PC-3 (cell line): ENCODE results near the gene TMEM184B. TPM values are rescaled to one million over a fixed set of nuclear protein-coding genes. Genes with fewer than 3 reads are reported as not detected.
A peak's percentile ranks its signal among the peaks of the same experiment; 100 is the strongest.

ENCODE experiments used
- ATAC-seq: fragments of 200-7000 bp; cut with Tn5 transposase; 2 replicates; pipeline ENCODE4 v1.9.1; 2020; ENCODE audit warnings: mild to moderate bottlenecking, moderate library complexity
- BruUV-seq: library from RNA; stranded (reverse); fragments of 400-500 nt; replicated peaks from 2 replicates; lab custom pipeline; 2021; lab: Mats Ljungman, UMichigan
- CTCF ChIA-PET: fragments of 300-600 bp; sonication (Branson Sonifier 250); formaldehyde crosslinking; loops from one replicate; lab custom pipeline; 2022; ENCODE audit warnings: antibody characterized with exemption; lab: Charles Lee
- POLR2A ChIA-PET: fragments of 300-600 bp; sonication (Branson Sonifier 250); formaldehyde crosslinking; loops from one replicate; lab custom pipeline; 2022; ENCODE audit warnings: antibody characterized with exemption; ENCODE audit not compliant: unreplicated experiment; lab: Charles Lee
- DNase-seq: peaks from one replicate; pipeline ENCODE4 v3.0.0-alpha.2; 2015
- H2AFZ ChIP-seq: fragments of 300-600 bp; sonication (generic); 2 replicates; pipeline ENCODE4 v1.6.0; 2016; ENCODE audit warnings: antibody characterized with exemption, low read length
- H3F3A ChIP-seq: fragments of 300-600 bp; sonication (generic); one replicate; pipeline ENCODE4 v1.6.0; 2017; ENCODE audit warnings: antibody characterized with exemption, low read length, control low read depth, mild to moderate bottlenecking; ENCODE audit not compliant: unreplicated experiment
- H3K27ac ChIP-seq: fragments of 300-600 bp; sonication (generic); 2 replicates; pipeline ENCODE4 v1.5.1; 2016; ENCODE audit warnings: mild to moderate bottlenecking, low read length
- H3K27me3 ChIP-seq: fragments of 300-600 bp; sonication (generic); 2 replicates; pipeline ENCODE4 v1.6.1; 2016; ENCODE audit warnings: low read length, mixed read lengths
- H3K36me3 ChIP-seq: fragments of 300-600 bp; sonication (generic); 2 replicates; pipeline ENCODE4 v1.6.1; 2016; ENCODE audit warnings: low read depth, mixed run types, low read length, mixed read lengths
- H3K4me1 ChIP-seq: fragments of 300-600 bp; sonication (generic); 2 replicates; pipeline ENCODE4 v1.5.1; 2016; ENCODE audit warnings: low read length; ENCODE audit not compliant: insufficient read depth
- H3K4me2 ChIP-seq: fragments of 300-600 bp; sonication (generic); 2 replicates; pipeline ENCODE4 v1.6.0; 2016; ENCODE audit warnings: low read length
- H3K4me3 ChIP-seq: fragments of 300-600 bp; sonication (generic); 2 replicates; pipeline ENCODE4 v1.5.1; 2016; ENCODE audit warnings: mild to moderate bottlenecking, low read length, mixed read lengths
- H3K79me2 ChIP-seq: fragments of 300-600 bp; sonication (generic); 2 replicates; pipeline ENCODE4 v1.6.1; 2017; ENCODE audit warnings: low read length, mixed read lengths
- H3K9ac ChIP-seq: fragments of 300-600 bp; sonication (generic); 2 replicates; pipeline ENCODE4 v1.6.0; 2016; ENCODE audit warnings: mild to moderate bottlenecking, low read length
- H3K9me2 ChIP-seq: fragments of 300-600 bp; sonication (generic); replicated peaks from 2 replicates; pipeline ENCODE4 v1.6.1; 2016; ENCODE audit warnings: mixed run types, low read length, mixed read lengths
- H3K9me3 ChIP-seq: fragments of 300-600 bp; sonication (generic); 2 replicates; pipeline ENCODE4 v1.6.1; 2016; ENCODE audit warnings: low read length, mixed read lengths
- H4K20me1 ChIP-seq: fragments of 300-600 bp; sonication (generic); 2 replicates; pipeline ENCODE4 v1.6.1; 2016; ENCODE audit warnings: low read length, mixed read lengths
- CTCF ChIP-seq: fragments of 300-600 bp; sonication (generic); conservative IDR thresholded peaks from 2 replicates; pipeline ENCODE4 v1.5.1; 2017; ENCODE audit warnings: antibody characterized with exemption, low read depth, mild to moderate bottlenecking, low read length
- EZH2 ChIP-seq: fragments of 300-600 bp; sonication (generic); IDR thresholded peaks from one replicate; pipeline ENCODE4 v1.6.1; 2017; ENCODE audit warnings: antibody characterized with exemption, mild to moderate bottlenecking, low read length; ENCODE audit not compliant: unreplicated experiment
- EZH2phosphoT487 ChIP-seq: fragments of 300-600 bp; sonication (generic); IDR thresholded peaks from 2 replicates; pipeline ENCODE4 v1.6.1; 2018; ENCODE audit warnings: mild to moderate bottlenecking, antibody characterized with exemption, low read length, borderline replicate concordance
- intact Hi-C: fragments of 100-400 bp; cut with micrococcal nuclease; formaldehyde crosslinking; loops from 2 replicates; pipeline ENCODE4 v1.9.0; 2023
- total RNA-seq: library from RNA; depleted of rRNA; stranded (reverse); fragments of >200 nt; gene quantifications from 2 replicates; pipeline ENCODE4 v1.2.3, GENCODE V29; 2014

TMEM184B gene
- total RNA-seq, 1 experiment from 2014 or later = 37.5 TPM

- DNase-seq (no peak), ATAC-seq (no peak)
- Histone ChIP-seq H3K9ac (no peak overlapping the region), H3K79me2 (no peaks in the 10 kb centered on the region), H3K9me2 (no peaks in the 10 kb centered on the region), H3K4me3 (no peak overlapping the region), H4K20me1 (no peaks in the 10 kb centered on the region), H3K27me3 (no peaks in the 10 kb centered on the region), H3K27ac (no peak overlapping the region), H3K4me1 (peaks cover 21% of the 10 kb centered on the region), H3K9me3 (no peaks in the 10 kb centered on the region), H3K4me2 (no peak overlapping the region), H3F3A (no peaks in the 10 kb centered on the region), H3K36me3 (no peaks in the 10 kb centered on the region), H2AFZ (no peak overlapping the region)
- ChIA-PET POLR2A (no interaction called here), CTCF (no interaction called here)
- TF ChIP-seq EZH2phosphoT487 (no peak), EZH2 (no peak), CTCF (no peak)
- BruUV-seq = no TSS peak
- intact Hi-C loops = no loop called here
These were observed 99.2 kb downstream of the TMEM184B start for GRCh38 chr22:38173641-38173906.

GRCh38 chr22:38172832-38173640, 99.8 kb downstream of the TMEM184B start:
- H3K4me3 ChIP-seq = no peak overlapping the region
- no TSS peak for BruUV-seq
- no peak for TF ChIP-seq EZH2
- no peak for TF ChIP-seq EZH2phosphoT487
- TF ChIP-seq CTCF = no peak
- no peak overlapping the region for H3K27ac ChIP-seq
- no peaks in the 10 kb centered on the region for H3K27me3 ChIP-seq
- no peaks in the 10 kb centered on the region for H3K36me3 ChIP-seq
- no peaks in the 10 kb centered on the region for H3K9me3 ChIP-seq
- H3F3A ChIP-seq = no peaks in the 10 kb centered on the region
- POLR2A ChIA-PET = no interaction called here
- peak; percentile 13 for DNase-seq
- intact Hi-C loops = no loop called here
- no peak overlapping the region for H2AFZ ChIP-seq
- no peaks in the 10 kb centered on the region for H3K9me2 ChIP-seq
- H3K9ac ChIP-seq = no peak overlapping the region
- CTCF ChIA-PET = no interaction called here
- peak; percentile 68 for ATAC-seq
- H3K4me1 ChIP-seq = peaks cover 16% of the 10 kb centered on the region
- H3K4me2 ChIP-seq = no peak overlapping the region
- no peaks in the 10 kb centered on the region for H4K20me1 ChIP-seq
- no peaks in the 10 kb centered on the region for H3K79me2 ChIP-seq

GRCh38 chr22:38171927-38172831, 100.6 kb downstream of the TMEM184B start:
- Histone ChIP-seq H3K4me1 (peaks cover 8% of the 10 kb centered on the region), H3K9ac (no peak overlapping the region), H3F3A (no peaks in the 10 kb centered on the region), H3K4me3 (no peak overlapping the region), H3K27ac (no peak overlapping the region), H3K36me3 (no peaks in the 10 kb centered on the region), H3K9me3 (no peaks in the 10 kb centered on the region), H2AFZ (no peak overlapping the region), H3K27me3 (no peaks in the 10 kb centered on the region), H3K79me2 (no peaks in the 10 kb centered on the region), H4K20me1 (no peaks in the 10 kb centered on the region), H3K9me2 (no peaks in the 10 kb centered on the region), H3K4me2 (no peak overlapping the region)
- intact Hi-C loops = no loop called here
- ChIA-PET CTCF (no interaction called here), POLR2A (no interaction called here)
- BruUV-seq = no TSS peak
- TF ChIP-seq EZH2phosphoT487 = no peak
- TF ChIP-seq CTCF = no peak
- TF ChIP-seq EZH2 = no peak
- no peak for DNase-seq
- ATAC-seq = no peak
